NCI-H774 (cell line): ENCODE data around the gene SAMD11.

ENCODE experiments used
- DNase-seq: peaks from one replicate; lab custom pipeline; 2025; lab: John Stamatoyannopoulos, UW

The SAMD11 gene

GRCh38 chr1:962381-963300 is 38.9 kb downstream of the SAMD11 start:
- no peak for DNase-seq

- no peak for DNase-seq
Measured at GRCh38 chr1:963301-963651, 39.6 kb downstream of the SAMD11 start.

- no peak for DNase-seq
Measured at GRCh38 chr1:963746-964525, 40.2 kb downstream of the SAMD11 start.

GRCh38 chr1:964691-965525 is 41.2 kb downstream of the SAMD11 start:
- no peak for DNase-seq

GRCh38 chr1:965526-966134 is 41.9 kb downstream of the SAMD11 start:
- no peak for DNase-seq

- DNase-seq, result no peak
Measured at GRCh38 chr1:966135-966703, 42.5 kb downstream of the SAMD11 start, which contains the start of gene PLEKHN1. PLEKHN1 (plus strand) TSS chr1:966482; CDS start chr1:966532, 50 bp downstream.

GRCh38 chr1:966704-967300 is 43.1 kb downstream of the SAMD11 start:
- no peak for DNase-seq

- no peak for DNase-seq
Measured at GRCh38 chr1:967466-968343, 44.0 kb downstream of the SAMD11 start.

- DNase-seq, result no peak
Measured at GRCh38 chr1:969260-969855, 45.6 kb downstream of the SAMD11 start.

- DNase-seq, result no peak
Measured at GRCh38 chr1:970242-970972, 46.7 kb downstream of the SAMD11 start.

- no peak for DNase-seq
Measured at GRCh38 chr1:970973-971730, 47.4 kb downstream of the SAMD11 start.

GRCh38 chr1:971751-972506 is 48.2 kb downstream of the SAMD11 start:
- no peak for DNase-seq

GRCh38 chr1:972726-973458 is 49.2 kb downstream of the SAMD11 start:
- DNase-seq, result no peak

- DNase-seq, result no peak
Measured at GRCh38 chr1:973459-974292, 50.0 kb downstream of the SAMD11 start.

- DNase-seq, result no peak
Measured at GRCh38 chr1:974293-974640, 50.5 kb downstream of the SAMD11 start.
